BLaER1 treated with 17β-estradiol and CSF1 and Interleukin-3, amounts not matched to agents 10 nM and 100 nM (cell line): ENCODE data around the gene CORO2B.

Experiments used
- H3K27ac ChIP-seq, 11 experiments: shearing (Covaris generic); formaldehyde crosslinking; 2 replicates each; pipeline ENCODE4 v1.8.1; 2022
- H3K27me3 ChIP-seq, 11 experiments: shearing (Covaris generic); formaldehyde crosslinking; 2 replicates each; pipeline ENCODE4 v1.8.1; 2022
- H3K36me3 ChIP-seq, 11 experiments: shearing (Covaris generic); formaldehyde crosslinking; 2 replicates each; pipeline ENCODE4 v1.8.1; 2022
- H3K4me1 ChIP-seq, 10 experiments: shearing (Covaris generic); formaldehyde crosslinking; 2 replicates each; pipeline ENCODE4 v1.8.1; 2022
- H3K4me2 ChIP-seq, 11 experiments: shearing (Covaris generic); formaldehyde crosslinking; 2 replicates each; pipeline ENCODE4 v1.8.1; 2022
- H3K4me3 ChIP-seq, 10 experiments: shearing (Covaris generic); formaldehyde crosslinking; 2 replicates each; pipeline ENCODE4 v1.8.1; 2022
- H3K9ac ChIP-seq, 11 experiments: shearing (Covaris generic); formaldehyde crosslinking; 2 replicates each; pipeline ENCODE4 v1.8.1; 2022
- H3K9me3 ChIP-seq, 11 experiments: shearing (Covaris generic); formaldehyde crosslinking; replicated peaks in 1 of 11; 2 replicates each; pipeline ENCODE4 v1.8.1; 2022
- H4K20me1 ChIP-seq, 11 experiments: shearing (Covaris generic); formaldehyde crosslinking; 2 replicates each; pipeline ENCODE4 v1.8.1; 2022
- Cebpa-rat ChIP-seq, 11 experiments: shearing (Covaris generic); IDR thresholded peaks; 2 replicates each; pipeline ENCODE4 v1.8.1; 2022

The CORO2B gene

DNA sequence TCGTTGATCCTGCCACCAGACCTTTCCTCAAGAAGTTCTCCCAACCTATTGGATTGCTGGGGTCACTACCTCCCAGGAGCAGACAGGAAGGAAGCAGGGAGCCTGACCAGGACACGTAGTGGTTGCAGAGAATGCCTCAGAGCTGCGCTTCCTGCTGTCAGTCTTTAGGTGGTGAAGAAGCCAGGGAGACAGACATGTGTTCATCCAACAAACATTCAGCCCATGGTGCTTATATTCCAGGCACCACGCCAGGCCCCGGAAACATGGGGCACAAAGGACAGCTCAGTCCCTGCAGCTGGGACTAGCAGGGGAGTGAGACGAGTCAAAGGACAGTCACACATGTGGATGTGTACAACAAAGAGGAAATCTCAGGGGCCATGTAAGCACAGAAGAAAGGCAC, 26.0 kb upstream of the CORO2B start:
- Histone ChIP-seq H3K4me3 (no peak overlapping the region), H3K27me3 (0 out of 22 replicates have a peak, but pooled peaks cover 0 to under 1% (median 0%) of the 10 kb centered on the region in 11 experiments), H3K9ac (no peak overlapping the region), H3K27ac (no peak overlapping the region), H4K20me1 (peaks cover 0 to 8% (median 0%) of the 10 kb centered on the region in 11 experiments; a peak in 1 of 22 replicates), H3K9me3 (no peaks in the 10 kb centered on the region), H3K4me1 (peaks cover 0 to 17% (median 5%) of the 10 kb centered on the region in 10 experiments; a peak in 11 of 20 replicates), H3K4me2 (no peak overlapping the region), H3K36me3 (no peaks in the 10 kb centered on the region)
- no peak for TF ChIP-seq Cebpa-rat (IDR thresholded peaks at IDR 0.05)

DNA sequence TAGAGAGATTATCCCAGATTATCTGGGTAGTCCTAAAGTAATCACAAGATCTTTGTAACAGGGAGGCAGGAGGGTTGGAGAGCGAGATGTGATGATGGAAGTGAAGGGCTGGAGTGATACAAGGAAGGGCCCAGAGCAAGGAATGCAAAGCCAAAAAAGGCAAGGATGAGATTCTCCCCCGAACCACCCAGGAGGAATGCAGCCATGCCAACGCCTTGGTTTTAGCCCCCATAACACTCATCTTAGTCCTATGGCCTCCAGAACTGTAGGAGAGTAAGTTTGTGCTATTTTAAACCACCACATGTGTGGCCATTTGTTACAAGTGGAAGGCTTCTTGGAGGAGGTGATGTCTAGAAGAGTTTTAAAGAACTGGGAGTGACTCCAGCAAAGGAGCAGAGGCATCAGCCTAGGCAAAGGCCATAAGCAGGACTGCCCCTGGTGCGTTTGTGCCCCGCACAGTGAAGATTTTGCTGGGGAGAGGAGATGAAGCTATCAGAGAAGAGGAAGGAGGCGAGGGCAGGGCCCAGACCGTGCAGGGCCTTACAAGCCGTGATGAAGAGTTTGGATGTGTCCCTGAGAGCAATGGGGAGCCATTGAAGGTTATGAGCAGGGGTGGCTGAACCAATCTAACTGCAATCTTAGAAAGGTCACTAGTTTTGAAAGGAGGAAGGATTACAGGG, 25.3 kb upstream of the CORO2B start:
- Histone ChIP-seq H3K4me3 (no peak overlapping the region), H4K20me1 (peaks cover 0 to 8% (median 0%) of the 10 kb centered on the region in 11 experiments; a peak in 1 of 22 replicates), H3K4me1 (peaks cover 1 to 24% (median 12%) of the 10 kb centered on the region in 10 experiments; a peak in 18 of 20 replicates), H3K27me3 (peaks cover 2 to 7% (median 5%) of the 10 kb centered on the region in 11 experiments; a peak in 20 of 22 replicates), H3K9me3 (no peaks in the 10 kb centered on the region), H3K27ac (no peak overlapping the region), H3K9ac (no peak overlapping the region), H3K4me2 (no peak overlapping the region), H3K36me3 (no peaks in the 10 kb centered on the region)
- no peak for TF ChIP-seq Cebpa-rat (IDR thresholded peaks at IDR 0.05)

DNA sequence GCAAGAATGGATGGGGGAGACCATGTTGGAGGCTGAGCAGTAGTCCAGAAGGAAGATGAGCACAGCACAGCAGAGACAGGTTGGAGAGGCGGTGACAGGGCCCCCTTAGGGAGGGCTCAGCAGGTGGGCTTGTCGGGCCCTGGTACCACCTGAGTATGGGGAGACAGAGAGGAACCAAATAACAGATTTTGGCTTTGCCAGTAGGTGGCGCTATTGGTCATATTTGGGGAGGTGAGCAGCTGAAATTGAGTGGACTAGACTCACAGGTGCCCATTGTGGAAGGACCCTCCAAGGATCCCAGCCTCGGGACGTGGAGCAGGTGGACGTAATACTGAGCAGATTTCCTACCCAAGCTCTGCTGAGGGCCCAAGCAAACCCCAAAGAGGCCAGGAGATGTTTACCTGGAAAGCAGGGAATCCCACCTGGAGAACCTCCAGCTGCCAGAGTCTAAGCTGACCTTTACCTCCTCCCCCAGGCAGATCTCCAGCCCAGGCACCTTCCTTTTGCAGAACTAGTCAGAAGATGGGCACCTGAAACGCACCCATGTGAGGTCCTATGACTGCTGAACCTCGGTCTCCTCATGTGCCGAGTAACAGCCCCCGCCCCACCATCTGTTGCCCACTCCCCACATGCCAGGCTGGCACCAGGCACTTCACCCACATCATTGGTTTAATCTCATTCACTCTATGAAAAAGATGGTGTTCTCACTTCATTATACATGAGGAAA, 24.6 kb upstream of the CORO2B start:
- no peaks in the 10 kb centered on the region for H3K36me3 ChIP-seq
- H3K4me3 ChIP-seq, result no peak overlapping the region
- no peaks in the 10 kb centered on the region for H3K9me3 ChIP-seq
- H4K20me1 ChIP-seq, result peaks cover 0 to 8% (median 0%) of the 10 kb centered on the region in 11 experiments; a peak in 1 of 22 replicates
- H3K27me3 ChIP-seq, result peaks cover 9 to 14% (median 12%) of the 10 kb centered on the region in 11 experiments; a peak in 21 of 22 replicates
- TF ChIP-seq Cebpa-rat (IDR thresholded peaks at IDR 0.05), result no peak
- H3K9ac ChIP-seq, result no peak overlapping the region
- peaks cover 8 to 31% (median 19%) of the 10 kb centered on the region in 10 experiments for H3K4me1 ChIP-seq
- H3K4me2 ChIP-seq, result no peak overlapping the region
- no peak overlapping the region for H3K27ac ChIP-seq

DNA sequence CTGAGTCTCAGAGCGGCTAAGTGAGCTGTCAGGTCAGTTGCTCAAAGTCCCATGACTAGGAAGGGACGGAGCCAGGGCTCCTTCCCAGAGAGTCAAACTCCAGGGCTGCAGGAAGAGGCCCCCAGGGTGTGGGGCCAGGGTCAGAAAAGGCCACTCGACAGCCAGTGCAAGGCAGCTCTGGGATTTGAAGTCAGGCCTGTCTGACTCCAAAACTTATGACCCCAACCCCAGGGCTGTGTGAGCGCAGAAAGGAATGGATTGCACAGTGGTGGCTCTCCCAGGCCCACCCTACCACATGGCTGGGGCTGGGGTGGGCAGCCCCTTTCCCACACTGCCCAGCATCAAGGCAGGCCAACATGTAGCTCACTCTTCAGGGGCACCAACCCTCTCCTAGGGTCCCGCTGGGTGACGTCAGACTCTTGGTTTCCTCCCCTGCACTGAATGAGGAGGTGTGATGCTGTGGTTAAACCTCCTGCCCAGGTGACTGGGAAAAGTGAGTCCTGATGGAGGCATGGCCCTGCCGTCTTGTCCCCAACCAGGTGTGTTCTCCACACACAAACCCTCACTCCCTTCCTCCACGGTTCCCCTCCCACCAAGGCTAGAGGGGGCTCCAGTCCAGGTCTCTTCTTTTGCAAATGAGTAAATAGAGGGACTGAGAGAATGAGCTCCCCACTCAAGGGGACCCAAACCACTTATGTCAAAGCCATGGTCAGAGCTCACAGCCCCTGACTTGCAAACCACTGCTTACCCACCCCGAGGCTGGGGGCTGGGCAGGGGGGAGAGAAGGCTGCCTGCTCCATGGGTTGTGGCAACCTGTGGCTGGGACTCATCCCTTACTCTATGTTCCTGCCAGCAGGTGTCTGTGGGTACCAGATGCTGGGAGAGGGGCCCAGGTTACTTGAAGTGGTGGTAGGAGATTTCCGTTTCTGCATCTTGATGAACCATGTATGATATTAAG, 23.8 kb upstream of the CORO2B start:
- Histone ChIP-seq H3K9ac (peak overlapping the region in 1 of 11 experiments; percentile 6; a peak in 1 of 22 replicates), H3K4me1 (peaks cover 9 to 38% (median 26%) of the 10 kb centered on the region in 10 experiments), H3K9me3 (no peaks in the 10 kb centered on the region), H3K36me3 (no peaks in the 10 kb centered on the region), H3K27ac (no peak overlapping the region), H3K4me3 (no peak overlapping the region), H4K20me1 (peaks cover 0 to 8% (median 0%) of the 10 kb centered on the region in 11 experiments; a peak in 1 of 22 replicates), H3K27me3 (peaks cover 11 to 18% (median 17%) of the 10 kb centered on the region in 11 experiments; a peak in 21 of 22 replicates), H3K4me2 (peak overlapping the region in 3 of 11 experiments; percentile 2 to 20 (median 10); a peak in 2 of 22 replicates)
- TF ChIP-seq Cebpa-rat (IDR thresholded peaks at IDR 0.05), result no peak

DNA sequence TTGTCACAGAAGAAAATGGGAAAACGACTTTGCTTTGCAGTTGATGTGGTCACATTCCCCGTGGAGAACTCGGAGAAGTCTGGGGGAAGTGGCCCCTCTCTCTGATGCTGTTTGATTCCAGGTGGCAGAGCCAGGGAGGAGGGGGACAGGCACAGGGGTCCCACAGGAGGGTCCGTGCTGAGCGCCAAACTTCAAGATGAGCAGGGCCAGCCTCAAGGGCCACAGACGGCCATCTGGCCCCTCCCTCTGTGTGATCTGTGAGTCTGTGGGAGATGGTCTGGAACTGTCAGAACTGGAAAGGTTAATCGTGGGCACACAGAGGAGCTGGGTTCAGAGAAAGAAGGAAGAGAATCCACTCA, 23.1 kb upstream of the CORO2B start:
- Histone ChIP-seq H3K9ac (no peak overlapping the region; a peak in 1 of 22 replicates), H3K36me3 (no peaks in the 10 kb centered on the region), H3K27ac (no peak overlapping the region), H3K27me3 (peaks cover 11 to 19% (median 17%) of the 10 kb centered on the region in 11 experiments; a peak in 21 of 22 replicates), H3K9me3 (no peaks in the 10 kb centered on the region), H3K4me1 (peaks cover 9 to 45% (median 33%) of the 10 kb centered on the region in 10 experiments), H4K20me1 (peaks cover 0 to 8% (median 0%) of the 10 kb centered on the region in 11 experiments; a peak in 1 of 22 replicates), H3K4me3 (no peak overlapping the region), H3K4me2 (peak overlapping the region in 3 of 11 experiments; percentile 2 to 20 (median 10); a peak in 3 of 22 replicates)
- no peak for TF ChIP-seq Cebpa-rat (IDR thresholded peaks at IDR 0.05)

DNA sequence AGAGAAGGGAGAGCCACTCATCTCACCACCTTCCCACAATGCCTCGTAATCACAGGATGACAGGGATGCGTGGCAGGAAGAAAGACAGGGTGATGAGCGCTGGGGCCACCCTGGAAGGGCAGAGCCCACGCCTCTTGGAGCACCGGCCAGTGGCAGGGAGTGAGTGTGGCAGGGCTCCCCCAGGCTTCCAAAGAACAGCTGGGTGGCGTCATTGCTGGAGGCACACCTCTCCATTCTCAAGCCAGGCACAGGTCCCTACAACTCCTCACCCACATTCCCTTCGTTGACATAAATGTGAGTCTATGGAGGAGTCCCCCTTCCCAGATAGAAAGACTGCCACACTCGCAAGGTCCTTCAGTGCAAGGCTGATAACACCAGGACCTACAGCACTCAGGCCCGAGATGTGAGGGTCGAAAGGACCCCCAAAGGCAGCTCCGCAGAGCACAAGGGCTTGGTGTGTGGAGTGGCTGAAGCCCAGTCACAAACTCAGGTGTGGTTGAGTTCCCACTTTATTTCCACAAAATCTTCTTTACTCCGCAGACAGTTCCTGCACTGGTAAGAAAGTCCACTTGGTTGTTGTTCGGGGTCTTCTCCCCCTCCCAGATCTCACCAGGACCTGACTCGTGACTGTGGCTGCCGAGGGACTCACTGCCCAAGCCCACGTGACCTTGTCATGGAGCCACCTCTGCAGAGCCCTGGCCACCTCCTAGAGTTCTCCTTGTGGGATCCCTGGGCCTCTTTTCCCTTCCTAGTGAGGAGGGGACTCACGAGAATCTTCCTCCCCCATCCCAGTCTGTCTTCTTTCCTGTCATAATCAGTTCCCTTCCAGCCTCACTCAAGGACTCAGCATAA, 22.4 kb upstream of the CORO2B start:
- Histone ChIP-seq H3K4me3 (no peak overlapping the region), H3K27me3 (peaks cover 11 to 19% (median 17%) of the 10 kb centered on the region in 11 experiments; a peak in 21 of 22 replicates), H3K9ac (no peak overlapping the region; a peak in 1 of 22 replicates), H3K4me2 (peak overlapping the region in 2 of 11 experiments; percentile 2 to 4; a peak in 1 of 22 replicates), H3K27ac (peak overlapping the region in 1 of 11 experiments; percentile 7; a peak in 1 of 22 replicates), H4K20me1 (0 out of 22 replicates have a peak, but pooled peaks cover 0 to 8% (median 0%) of the 10 kb centered on the region in 11 experiments), H3K9me3 (no peaks in the 10 kb centered on the region), H3K4me1 (peaks cover 9 to 43% (median 33%) of the 10 kb centered on the region in 10 experiments), H3K36me3 (no peaks in the 10 kb centered on the region)
- no peak for TF ChIP-seq Cebpa-rat (IDR thresholded peaks at IDR 0.05)

DNA sequence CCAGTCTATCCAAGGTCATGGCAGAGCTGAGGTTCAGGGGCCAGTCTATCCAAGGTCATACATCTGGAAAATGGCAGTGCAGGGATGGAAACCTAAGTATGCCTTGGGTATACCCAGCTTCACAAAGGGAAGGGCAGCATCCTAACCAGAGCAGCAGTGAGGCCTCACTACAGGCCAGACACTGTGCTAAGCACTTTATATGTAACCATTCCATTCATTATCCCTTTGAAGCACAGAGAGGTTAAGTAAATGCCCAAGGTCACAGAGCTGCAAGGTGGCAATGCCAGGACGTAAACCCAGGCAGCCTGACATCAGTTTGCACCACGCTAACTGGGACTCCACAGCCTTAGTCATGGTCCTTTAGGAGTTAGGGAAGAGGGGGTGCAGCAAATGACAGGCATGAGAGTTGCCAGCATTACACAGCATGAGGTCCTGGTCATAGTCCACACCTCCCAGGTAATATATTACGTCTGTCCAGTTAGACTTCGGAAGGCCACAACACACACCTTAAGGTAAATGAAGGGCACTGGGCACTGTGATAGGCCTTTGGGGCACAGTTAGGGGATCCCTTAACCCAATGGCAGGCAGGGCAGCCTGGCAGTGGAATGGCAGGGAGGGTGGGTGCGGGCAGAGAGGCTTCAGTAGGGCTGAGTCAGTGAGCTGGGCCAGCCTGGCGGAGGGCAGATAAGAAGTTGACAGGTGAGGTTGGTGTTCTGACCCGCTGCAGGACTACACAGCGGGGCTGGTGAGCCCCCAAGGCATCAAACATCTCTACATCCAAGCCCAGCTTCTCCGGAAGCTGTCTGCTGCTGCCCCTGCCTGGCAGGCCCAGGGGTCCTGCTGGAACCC, 21.1 kb upstream of the CORO2B start:
- peak overlapping the region in 10 of 11 experiments; percentile 81 to 99 (median 94); a peak in 18 of 22 replicates for H3K4me2 ChIP-seq
- TF ChIP-seq Cebpa-rat (IDR thresholded peaks at IDR 0.05), result no peak
- H3K27me3 ChIP-seq, result peaks cover 11 to 19% (median 17%) of the 10 kb centered on the region in 11 experiments; a peak in 21 of 22 replicates
- H3K9me3 ChIP-seq, result no peaks in the 10 kb centered on the region
- 0 out of 22 replicates have a peak, but pooled peaks cover 0 to 8% (median 0%) of the 10 kb centered on the region in 11 experiments for H4K20me1 ChIP-seq
- peak overlapping the region in 1 of 11 experiments; percentile 10; a peak in 1 of 22 replicates for H3K9ac ChIP-seq
- H3K27ac ChIP-seq, result peak overlapping the region in 4 of 11 experiments; percentile 9 to 38 (median 22); a peak in 4 of 22 replicates
- H3K4me1 ChIP-seq, result peaks cover 9 to 43% (median 33%) of the 10 kb centered on the region in 10 experiments
- H3K4me3 ChIP-seq, result no peak overlapping the region
- no peaks in the 10 kb centered on the region for H3K36me3 ChIP-seq
